Panc1 (cell line): ENCODE data around the gene LMNTD1.
"Not testable (repeated sequence)": the region's sequence is repeated elsewhere in the genome, so short reads cannot be mapped to it uniquely, and the experiment has no call there.

Experiments
- CTCF ChIP-seq: fragments of 450-650 bp; IDR thresholded peaks from 2 replicates; pipeline ENCODE4 v1.5.1; 2017; ENCODE audit warnings: mild to moderate bottlenecking
- POLR2AphosphoS5 ChIP-seq: IDR thresholded peaks from 2 replicates; pipeline ENCODE4 v1.6.1; 2012; ENCODE audit warnings: mild to moderate bottlenecking, low read depth, low read length, moderate library complexity
- TCF7L2 ChIP-seq: IDR thresholded peaks from 2 replicates; pipeline ENCODE4 v1.6.1; 2011; ENCODE audit warnings: mild to moderate bottlenecking, low read depth, low read length, inconsistent platforms

DNA sequence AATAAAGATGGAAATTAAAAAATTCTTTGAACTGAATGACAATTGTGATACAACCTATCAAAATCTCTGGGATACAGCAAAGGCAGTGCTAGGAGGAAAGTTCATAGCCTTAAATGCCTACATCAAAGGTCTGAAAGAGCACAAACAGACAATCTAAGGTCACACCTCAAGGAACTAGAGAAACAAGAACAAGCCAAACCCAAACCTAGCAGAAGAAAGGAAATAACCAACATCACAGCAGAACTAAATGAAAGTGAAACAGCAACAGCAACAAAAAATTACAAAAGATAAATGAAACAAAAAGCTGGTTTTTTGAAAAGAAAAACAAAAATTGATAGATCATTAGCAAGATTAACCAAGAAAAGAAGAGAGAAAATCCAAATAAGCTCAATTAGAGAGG is 42.4 kb upstream of the LMNTD1 start:
- TF ChIP-seq CTCF, POLR2AphosphoS5, TCF7L2: not testable (repeated sequence)
